Measurements from ENCODE around the gene ANKFY1.

DNA sequence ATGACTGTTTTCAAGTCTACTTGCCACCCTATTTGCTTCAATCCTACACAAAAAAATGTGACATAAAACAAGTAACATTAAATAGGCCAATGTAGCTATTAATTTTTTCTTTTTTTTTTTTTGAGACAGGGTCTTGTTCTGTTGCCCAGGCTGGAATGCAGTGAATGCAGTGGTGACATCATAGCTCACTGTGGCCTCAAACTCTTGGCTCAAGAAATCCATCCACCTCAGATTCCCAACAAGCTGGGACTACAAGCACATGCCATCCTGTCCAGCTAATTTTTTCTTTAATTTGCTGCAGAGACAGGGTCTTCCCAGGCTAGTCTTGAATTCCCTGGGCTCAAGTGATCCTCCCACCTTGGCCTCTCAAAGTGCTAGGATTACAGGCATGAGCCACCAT lies 29.4 kb downstream of the ANKFY1 start:
- TF ChIP-seq JUND (IDR thresholded peaks at IDR 0.05; ENCODE audit: borderline replicate concordance, low read depth, low read length) (no peak), JUND (tag; IDR thresholded peaks at IDR 0.05; ENCODE audit: borderline replicate concordance, low read depth, low read length) (no peak), NR2C1 (IDR thresholded peaks at IDR 0.05) (no peak), NR2C1 (tag; IDR thresholded peaks at IDR 0.05) (no peak), ZNF253 (CRISPR knock-in tag; conservative IDR thresholded peaks at IDR 0.05) (no peak), RBBP5 (IDR thresholded peaks at IDR 0.05; ENCODE audit: borderline replicate concordance, insufficient read depth, low read length, poor library complexity, severe bottlenecking) (no peak), RBFOX2 (IDR thresholded peaks at IDR 0.05; ENCODE audit: low read depth, low read length) (no peak), SP2 (IDR thresholded peaks at IDR 0.05; ENCODE audit: extremely low read depth, low read depth, low read length, poor library complexity, severe bottlenecking) (no peak), ZNF12 (CRISPR knock-in tag; IDR thresholded peaks at IDR 0.05) (no peak), POLR2A (conservative IDR thresholded peaks at IDR 0.05) (no peak), ZNF165 (CRISPR knock-in tag; IDR thresholded peaks at IDR 0.05; ENCODE audit: borderline replicate concordance) (no peak), PCBP2 (IDR thresholded peaks at IDR 0.05; ENCODE audit: low read depth, low read length, poor library complexity, severe bottlenecking) (no peak)
- TF ChIP-seq, protein P1, sequence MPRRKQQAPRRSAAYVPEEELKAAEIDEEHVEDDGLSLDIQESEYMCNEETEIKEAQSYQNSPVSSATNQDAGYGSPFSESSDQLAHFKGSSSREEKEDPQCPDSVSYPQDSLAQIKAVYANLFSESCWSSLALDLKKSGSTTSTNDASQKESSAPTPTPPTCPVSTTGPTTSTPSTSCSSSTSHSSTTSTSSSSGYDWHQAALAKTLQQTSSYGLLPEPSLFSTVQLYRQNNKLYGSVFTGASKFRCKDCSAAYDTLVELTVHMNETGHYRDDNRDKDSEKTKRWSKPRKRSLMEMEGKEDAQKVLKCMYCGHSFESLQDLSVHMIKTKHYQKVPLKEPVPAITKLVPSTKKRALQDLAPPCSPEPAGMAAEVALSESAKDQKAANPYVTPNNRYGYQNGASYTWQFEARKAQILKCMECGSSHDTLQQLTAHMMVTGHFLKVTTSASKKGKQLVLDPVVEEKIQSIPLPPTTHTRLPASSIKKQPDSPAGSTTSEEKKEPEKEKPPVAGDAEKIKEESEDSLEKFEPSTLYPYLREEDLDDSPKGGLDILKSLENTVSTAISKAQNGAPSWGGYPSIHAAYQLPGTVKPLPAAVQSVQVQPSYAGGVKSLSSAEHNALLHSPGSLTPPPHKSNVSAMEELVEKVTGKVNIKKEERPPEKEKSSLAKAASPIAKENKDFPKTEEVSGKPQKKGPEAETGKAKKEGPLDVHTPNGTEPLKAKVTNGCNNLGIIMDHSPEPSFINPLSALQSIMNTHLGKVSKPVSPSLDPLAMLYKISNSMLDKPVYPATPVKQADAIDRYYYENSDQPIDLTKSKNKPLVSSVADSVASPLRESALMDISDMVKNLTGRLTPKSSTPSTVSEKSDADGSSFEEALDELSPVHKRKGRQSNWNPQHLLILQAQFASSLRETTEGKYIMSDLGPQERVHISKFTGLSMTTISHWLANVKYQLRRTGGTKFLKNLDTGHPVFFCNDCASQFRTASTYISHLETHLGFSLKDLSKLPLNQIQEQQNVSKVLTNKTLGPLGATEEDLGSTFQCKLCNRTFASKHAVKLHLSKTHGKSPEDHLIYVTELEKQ (CRISPR knock-in tag; IDR thresholded peaks at IDR 0.05) = no peak
- TF ChIP-seq, protein P2, sequence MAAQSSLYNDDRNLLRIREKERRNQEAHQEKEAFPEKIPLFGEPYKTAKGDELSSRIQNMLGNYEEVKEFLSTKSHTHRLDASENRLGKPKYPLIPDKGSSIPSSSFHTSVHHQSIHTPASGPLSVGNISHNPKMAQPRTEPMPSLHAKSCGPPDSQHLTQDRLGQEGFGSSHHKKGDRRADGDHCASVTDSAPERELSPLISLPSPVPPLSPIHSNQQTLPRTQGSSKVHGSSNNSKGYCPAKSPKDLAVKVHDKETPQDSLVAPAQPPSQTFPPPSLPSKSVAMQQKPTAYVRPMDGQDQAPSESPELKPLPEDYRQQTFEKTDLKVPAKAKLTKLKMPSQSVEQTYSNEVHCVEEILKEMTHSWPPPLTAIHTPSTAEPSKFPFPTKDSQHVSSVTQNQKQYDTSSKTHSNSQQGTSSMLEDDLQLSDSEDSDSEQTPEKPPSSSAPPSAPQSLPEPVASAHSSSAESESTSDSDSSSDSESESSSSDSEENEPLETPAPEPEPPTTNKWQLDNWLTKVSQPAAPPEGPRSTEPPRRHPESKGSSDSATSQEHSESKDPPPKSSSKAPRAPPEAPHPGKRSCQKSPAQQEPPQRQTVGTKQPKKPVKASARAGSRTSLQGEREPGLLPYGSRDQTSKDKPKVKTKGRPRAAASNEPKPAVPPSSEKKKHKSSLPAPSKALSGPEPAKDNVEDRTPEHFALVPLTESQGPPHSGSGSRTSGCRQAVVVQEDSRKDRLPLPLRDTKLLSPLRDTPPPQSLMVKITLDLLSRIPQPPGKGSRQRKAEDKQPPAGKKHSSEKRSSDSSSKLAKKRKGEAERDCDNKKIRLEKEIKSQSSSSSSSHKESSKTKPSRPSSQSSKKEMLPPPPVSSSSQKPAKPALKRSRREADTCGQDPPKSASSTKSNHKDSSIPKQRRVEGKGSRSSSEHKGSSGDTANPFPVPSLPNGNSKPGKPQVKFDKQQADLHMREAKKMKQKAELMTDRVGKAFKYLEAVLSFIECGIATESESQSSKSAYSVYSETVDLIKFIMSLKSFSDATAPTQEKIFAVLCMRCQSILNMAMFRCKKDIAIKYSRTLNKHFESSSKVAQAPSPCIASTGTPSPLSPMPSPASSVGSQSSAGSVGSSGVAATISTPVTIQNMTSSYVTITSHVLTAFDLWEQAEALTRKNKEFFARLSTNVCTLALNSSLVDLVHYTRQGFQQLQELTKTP (IDR thresholded peaks at IDR 0.05; ENCODE audit: low read depth in 1 of 2, partially characterized antibody in 2 of 2) = no peak
- TF ChIP-seq, protein P3, sequence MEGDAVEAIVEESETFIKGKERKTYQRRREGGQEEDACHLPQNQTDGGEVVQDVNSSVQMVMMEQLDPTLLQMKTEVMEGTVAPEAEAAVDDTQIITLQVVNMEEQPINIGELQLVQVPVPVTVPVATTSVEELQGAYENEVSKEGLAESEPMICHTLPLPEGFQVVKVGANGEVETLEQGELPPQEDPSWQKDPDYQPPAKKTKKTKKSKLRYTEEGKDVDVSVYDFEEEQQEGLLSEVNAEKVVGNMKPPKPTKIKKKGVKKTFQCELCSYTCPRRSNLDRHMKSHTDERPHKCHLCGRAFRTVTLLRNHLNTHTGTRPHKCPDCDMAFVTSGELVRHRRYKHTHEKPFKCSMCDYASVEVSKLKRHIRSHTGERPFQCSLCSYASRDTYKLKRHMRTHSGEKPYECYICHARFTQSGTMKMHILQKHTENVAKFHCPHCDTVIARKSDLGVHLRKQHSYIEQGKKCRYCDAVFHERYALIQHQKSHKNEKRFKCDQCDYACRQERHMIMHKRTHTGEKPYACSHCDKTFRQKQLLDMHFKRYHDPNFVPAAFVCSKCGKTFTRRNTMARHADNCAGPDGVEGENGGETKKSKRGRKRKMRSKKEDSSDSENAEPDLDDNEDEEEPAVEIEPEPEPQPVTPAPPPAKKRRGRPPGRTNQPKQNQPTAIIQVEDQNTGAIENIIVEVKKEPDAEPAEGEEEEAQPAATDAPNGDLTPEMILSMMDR (IDR thresholded peaks at IDR 0.05 in 2 of 3, conservative IDR thresholded peaks at IDR 0.05 in 1 of 3; ENCODE audit: insufficient read depth in 2 of 3, low read depth in 1 of 3, low read length in 3 of 3) = no peak

All from K562 (cell line).